DND-41 (cell line): ENCODE results near the gene IFT25.
"Not testable (repeated sequence)": the region's sequence is repeated elsewhere in the genome, so short reads cannot be mapped to it uniquely, and the experiment has no call there.

Experiments
- ATAC-seq: fragments of 200-7000 bp; cut with Tn5 transposase; 3 replicates; pipeline ENCODE4 v1.9.1; 2021; ENCODE audit warnings: low read depth; ENCODE audit not compliant: insufficient read depth
- DNase-seq: peaks from one replicate; pipeline ENCODE4 v3.0.0-alpha.2; 2020
- H2AFZ ChIP-seq: 2 replicates; pipeline ENCODE4 v1.6.0; 2012; ENCODE audit warnings: low read depth, low read length
- H3K27ac ChIP-seq: 2 replicates; pipeline ENCODE4 v1.5.1; 2012; ENCODE audit warnings: low read length, inconsistent platforms
- H3K27me3 ChIP-seq: fragments of 200-600 bp; sonication (generic); 2 replicates; pipeline ENCODE4 v1.6.0; 2012; ENCODE audit warnings: low read length, mild to moderate bottlenecking, inconsistent platforms; ENCODE audit not compliant: insufficient read depth, poor library complexity
- H3K36me3 ChIP-seq: 2 replicates; pipeline ENCODE4 v1.5.1; 2012; ENCODE audit warnings: low read length, inconsistent platforms; ENCODE audit not compliant: insufficient read depth
- H3K4me1 ChIP-seq: 2 replicates; pipeline ENCODE4 v1.5.1; 2012; ENCODE audit warnings: mild to moderate bottlenecking, low read length; ENCODE audit not compliant: insufficient read depth
- H3K4me2 ChIP-seq: 2 replicates; pipeline ENCODE4 v1.6.0; 2012; ENCODE audit warnings: mild to moderate bottlenecking, moderate library complexity, low read length, inconsistent platforms; ENCODE audit not compliant: insufficient read depth
- H3K4me3 ChIP-seq, 2 experiments: fragments of 200-600 bp in 1 of 2; shearing (Covaris generic) in 1 of 2; 2 replicates each; pipeline ENCODE4 v1.5.1; 2012 to 2016; ENCODE audit warnings: inconsistent platforms in 2 of 2, low read length in 2 of 2, mild to moderate bottlenecking in 2 of 2, low read depth in 1 of 2, moderate library complexity in 1 of 2
- H3K79me2 ChIP-seq: 2 replicates; pipeline ENCODE4 v1.6.0; 2012; ENCODE audit warnings: low read length, inconsistent platforms; ENCODE audit not compliant: insufficient read depth
- H3K9ac ChIP-seq: 2 replicates; pipeline ENCODE4 v1.6.0; 2012; ENCODE audit warnings: low read depth, mild to moderate bottlenecking, inconsistent platforms, low read length, moderate library complexity
- H3K9me3 ChIP-seq: 2 replicates; pipeline ENCODE4 v1.5.1; 2012; ENCODE audit warnings: low read length, moderate library complexity, mild to moderate bottlenecking, inconsistent platforms; ENCODE audit not compliant: insufficient read depth, severe bottlenecking
- H4K20me1 ChIP-seq: 2 replicates; pipeline ENCODE4 v1.6.0; 2012; ENCODE audit warnings: low read length; ENCODE audit not compliant: insufficient read depth
- EZH2 ChIP-seq: IDR thresholded peaks from 3 replicates; pipeline ENCODE4 v1.6.1; 2012; ENCODE audit warnings: borderline replicate concordance, low read depth, mild to moderate bottlenecking, moderate library complexity, low read length, inconsistent platforms; ENCODE audit not compliant: severe bottlenecking
- TF ChIP-seq, protein P1 (sequence below): IDR thresholded peaks from 2 replicates; pipeline ENCODE4 v1.5.1; 2012; ENCODE audit warnings: borderline replicate concordance, low read length, moderate library complexity, mild to moderate bottlenecking; ENCODE audit not compliant: poor library complexity, severe bottlenecking; ENCODE audit errors: extremely low read depth

IFT25 gene

DNA sequence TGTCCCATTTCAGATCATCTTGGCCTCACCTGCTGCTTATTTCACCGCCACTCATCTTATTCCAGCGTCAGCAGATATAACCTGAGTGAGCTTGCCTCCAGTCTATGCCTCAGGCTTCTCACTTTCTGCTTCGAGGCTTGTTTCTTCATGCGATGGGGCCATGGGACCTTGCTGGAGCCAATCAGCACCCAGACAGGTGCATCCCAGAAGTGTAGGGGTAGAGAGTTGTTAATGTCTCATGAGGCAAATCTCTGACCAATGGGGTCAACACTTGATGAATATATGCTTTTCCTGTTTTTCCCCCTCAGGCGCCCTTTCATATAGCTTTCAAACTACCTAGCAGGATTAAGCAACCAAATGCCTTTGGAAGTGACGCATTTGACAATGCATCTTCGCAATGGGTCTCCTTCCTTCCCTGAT is 55.0 kb downstream of the IFT25 start:
- no peaks in the 10 kb centered on the region for H4K20me1 ChIP-seq
- peaks cover 3% of the 10 kb centered on the region; the same call in 1 of the 2 replicates for H3K36me3 ChIP-seq
- H2AFZ ChIP-seq = peak overlapping the region; percentile 80
- peak overlapping the region; percentile 71 for H3K9ac ChIP-seq
- H3K4me2 ChIP-seq = peak overlapping the region; percentile 95
- H3K27me3 ChIP-seq = no peaks in the 10 kb centered on the region
- H3K4me3 ChIP-seq = peak overlapping the region in 1 of 2 experiments; percentile 98; a peak in 2 of 4 replicates
- TF ChIP-seq EZH2 = no peak
- TF ChIP-seq, protein P1, sequence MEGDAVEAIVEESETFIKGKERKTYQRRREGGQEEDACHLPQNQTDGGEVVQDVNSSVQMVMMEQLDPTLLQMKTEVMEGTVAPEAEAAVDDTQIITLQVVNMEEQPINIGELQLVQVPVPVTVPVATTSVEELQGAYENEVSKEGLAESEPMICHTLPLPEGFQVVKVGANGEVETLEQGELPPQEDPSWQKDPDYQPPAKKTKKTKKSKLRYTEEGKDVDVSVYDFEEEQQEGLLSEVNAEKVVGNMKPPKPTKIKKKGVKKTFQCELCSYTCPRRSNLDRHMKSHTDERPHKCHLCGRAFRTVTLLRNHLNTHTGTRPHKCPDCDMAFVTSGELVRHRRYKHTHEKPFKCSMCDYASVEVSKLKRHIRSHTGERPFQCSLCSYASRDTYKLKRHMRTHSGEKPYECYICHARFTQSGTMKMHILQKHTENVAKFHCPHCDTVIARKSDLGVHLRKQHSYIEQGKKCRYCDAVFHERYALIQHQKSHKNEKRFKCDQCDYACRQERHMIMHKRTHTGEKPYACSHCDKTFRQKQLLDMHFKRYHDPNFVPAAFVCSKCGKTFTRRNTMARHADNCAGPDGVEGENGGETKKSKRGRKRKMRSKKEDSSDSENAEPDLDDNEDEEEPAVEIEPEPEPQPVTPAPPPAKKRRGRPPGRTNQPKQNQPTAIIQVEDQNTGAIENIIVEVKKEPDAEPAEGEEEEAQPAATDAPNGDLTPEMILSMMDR = no peak
- peaks cover 23% of the 10 kb centered on the region for H3K4me1 ChIP-seq
- peak overlapping the region; percentile 68; the same call in 1 of the 2 replicates for H3K27ac ChIP-seq
- H3K9me3 ChIP-seq = no peaks in the 10 kb centered on the region
- DNase-seq (no peak), ATAC-seq (no peak)
- peaks cover 6% of the 10 kb centered on the region for H3K79me2 ChIP-seq

DNA sequence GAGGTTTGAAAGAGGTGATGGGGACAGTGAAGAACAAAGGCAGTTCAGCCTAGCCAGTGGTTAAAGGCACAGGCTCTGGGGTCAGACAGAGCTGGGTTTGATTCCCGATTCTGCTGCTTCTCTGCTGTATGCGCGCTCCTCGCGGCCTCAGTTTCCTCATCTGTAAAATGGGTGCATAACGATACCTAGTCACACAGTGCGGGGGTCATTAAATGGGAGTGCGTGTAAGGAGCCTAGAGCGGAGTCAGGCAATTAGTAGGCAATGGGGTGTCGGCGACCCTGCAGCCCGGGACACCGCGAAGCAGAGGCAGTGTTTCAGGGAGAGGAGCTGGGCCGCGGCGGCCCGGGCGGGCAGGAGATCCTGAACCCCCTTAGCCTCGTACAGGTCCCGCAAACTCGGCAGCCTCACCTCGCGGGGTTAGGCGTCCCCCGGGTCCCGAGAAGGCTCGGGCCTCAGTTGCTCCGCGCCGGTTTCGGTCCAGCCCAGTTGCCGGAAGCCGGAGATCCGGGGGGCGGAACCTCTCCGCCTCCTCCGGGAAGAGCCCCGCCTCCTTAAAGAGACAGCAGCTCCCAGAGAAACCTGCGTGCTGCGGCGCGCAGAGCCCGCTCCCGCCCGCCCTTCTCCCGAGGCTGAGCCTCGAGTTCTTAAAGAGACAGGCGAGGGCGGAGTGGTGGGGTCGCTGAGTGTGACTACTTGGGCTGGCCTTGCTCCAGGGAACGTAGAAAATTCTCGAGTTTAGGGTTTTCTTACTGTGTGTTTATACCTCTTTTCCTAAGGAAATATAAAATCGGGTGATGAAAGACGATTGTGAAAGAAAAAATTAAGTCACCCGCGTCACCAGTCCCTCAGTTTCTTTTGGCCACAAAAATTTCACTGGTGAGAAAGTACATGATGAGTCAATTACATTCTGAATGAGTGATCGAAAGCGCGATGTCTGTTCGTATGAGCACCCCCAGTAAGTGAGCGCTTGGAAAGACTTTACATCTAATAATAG is 55.9 kb downstream of the IFT25 start, which contains the start of gene YIPF1:
Gene YIPF1 (minus strand): TSS at position 494 of the 995 bp plus-strand sequence. CDS start 860 bp downstream, outside the sequence.
- Histone ChIP-seq H3K27me3 (no peaks in the 10 kb centered on the region), H3K4me1 (peaks cover 23% of the 10 kb centered on the region), H3K4me2 (peak within 1 kb of the TSS; percentile 95), H3K4me3 (peak within 1 kb of the TSS; percentile 81 to 98), H3K36me3 (peaks cover 3% of the 10 kb centered on the region), H3K9me3 (no peaks in the 10 kb centered on the region), H3K79me2 (peaks cover 6% of the 10 kb centered on the region), H4K20me1 (no peaks in the 10 kb centered on the region), H3K27ac (peak within 1 kb of the TSS; percentile 79), H3K9ac (peak within 1 kb of the TSS; percentile 71), H2AFZ (peak within 1 kb of the TSS; percentile 89)
- no peak for TF ChIP-seq EZH2
- TF ChIP-seq, protein P1 = no peak
- DNase-seq (peak; percentile 92), ATAC-seq (peak; percentile 100)

DNA sequence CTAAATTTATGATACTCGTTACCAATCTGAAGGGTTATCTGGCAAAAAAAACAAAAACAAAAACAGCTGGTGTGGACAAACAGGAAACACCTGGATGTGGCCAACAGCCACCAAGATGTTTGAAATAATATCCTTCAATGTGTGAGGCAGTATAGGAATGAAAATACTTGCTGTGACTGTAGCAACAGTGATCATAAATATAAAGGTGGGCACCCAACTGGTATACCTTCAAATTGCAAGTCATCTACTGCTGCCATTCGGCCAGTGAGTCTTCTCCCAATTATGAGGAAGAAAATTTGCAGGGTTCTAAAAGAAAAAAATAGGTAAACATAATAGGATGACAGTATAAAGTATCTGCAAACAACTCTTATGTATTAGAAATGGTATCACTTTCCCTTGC is 56.8 kb downstream of the IFT25 start:
- no peak for DNase-seq
- peak overlapping the region; percentile 79; the same call in 1 of the 2 replicates for H3K27ac ChIP-seq
- H3K27me3 ChIP-seq = no peaks in the 10 kb centered on the region
- no peaks in the 10 kb centered on the region for H3K9me3 ChIP-seq
- H3K4me1 ChIP-seq = peaks cover 23% of the 10 kb centered on the region
- TF ChIP-seq, protein P1 = no peak
- H3K4me3 ChIP-seq = peak overlapping the region; percentile 81 to 98; a peak in 2 of 4 replicates
- H3K79me2 ChIP-seq = peaks cover 6% of the 10 kb centered on the region
- peak overlapping the region; percentile 71 for H3K9ac ChIP-seq
- ATAC-seq = no peak
- H3K4me2 ChIP-seq = peak overlapping the region; percentile 95
- no peak overlapping the region; the same call in 1 of the 2 replicates for H2AFZ ChIP-seq
- H3K36me3 ChIP-seq = peaks cover 3% of the 10 kb centered on the region
- H4K20me1 ChIP-seq = no peaks in the 10 kb centered on the region

DNA sequence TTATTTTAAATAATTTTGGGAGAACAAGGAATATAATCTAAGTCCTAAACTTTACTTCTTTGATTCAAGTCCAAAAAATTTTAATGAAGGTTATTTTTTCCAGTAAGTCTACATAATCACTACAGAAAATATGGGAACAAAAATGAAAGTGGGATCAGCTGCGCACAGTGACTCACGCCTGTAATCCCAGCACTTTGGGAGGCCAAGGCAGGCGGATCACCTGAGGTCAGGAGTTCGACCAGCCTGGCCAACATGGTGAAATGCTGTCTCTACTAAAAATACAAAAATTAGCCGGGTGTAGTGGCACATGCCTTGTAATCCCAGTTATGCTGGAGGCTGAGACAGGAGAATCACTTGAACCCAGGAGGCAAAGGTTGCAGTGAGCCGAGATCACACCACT is 61.9 kb downstream of the IFT25 start:
- H3K4me3 ChIP-seq, H3K79me2 ChIP-seq, H3K27ac ChIP-seq, H3K27me3 ChIP-seq, H3K4me1 ChIP-seq, ATAC-seq, H4K20me1 ChIP-seq, DNase-seq, H3K9ac ChIP-seq, H3K9me3 ChIP-seq, H2AFZ ChIP-seq, H3K4me2 ChIP-seq: not testable (repeated sequence)
- peaks cover 13% of the 10 kb centered on the region for H3K36me3 ChIP-seq

DNA sequence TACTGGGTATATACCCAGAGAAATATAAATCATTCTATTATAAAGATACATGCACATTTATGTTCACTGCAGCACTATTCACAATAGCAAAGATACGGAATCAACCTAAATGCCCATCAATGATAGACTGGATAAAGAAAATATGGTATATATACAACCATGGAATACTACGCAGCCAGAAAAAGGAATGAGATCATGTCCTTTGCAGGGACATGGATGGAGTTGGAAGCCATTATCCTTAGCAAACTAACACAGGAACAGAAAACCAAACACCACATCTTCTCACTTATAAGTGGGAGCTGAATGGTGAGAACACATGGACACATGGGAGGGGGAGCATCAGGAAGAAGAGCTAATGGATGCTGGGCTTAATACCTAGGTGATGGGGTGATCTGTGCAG is 63.6 kb downstream of the IFT25 start:
- peaks cover 24% of the 10 kb centered on the region for H3K36me3 ChIP-seq
- not testable (repeated sequence) for H2AFZ ChIP-seq, H3K9ac ChIP-seq, H3K27ac ChIP-seq, H4K20me1 ChIP-seq, H3K4me2 ChIP-seq, H3K9me3 ChIP-seq, H3K27me3 ChIP-seq, ATAC-seq, H3K4me1 ChIP-seq, DNase-seq, H3K79me2 ChIP-seq, H3K4me3 ChIP-seq
